Neuron (in vitro differentiated cells): ENCODE results near the gene ACSL3.
"Not testable (repeated sequence)": the region's sequence is repeated elsewhere in the genome, so short reads cannot be mapped to it uniquely, and the experiment has no call there.

ENCODE experiments used
- H2AFZ ChIP-seq: one replicate; pipeline ENCODE4 v1.6.1; 2013; ENCODE audit warnings: low read depth, mild to moderate bottlenecking, inconsistent platforms, low read length, moderate library complexity
- H3K27me3 ChIP-seq: one replicate; pipeline ENCODE4 v1.6.1; 2013; ENCODE audit warnings: low read length; ENCODE audit not compliant: insufficient read depth
- H3K36me3 ChIP-seq: one replicate; pipeline ENCODE4 v1.6.1; 2013; ENCODE audit warnings: low read length; ENCODE audit not compliant: insufficient read depth
- H3K4me1 ChIP-seq: one replicate; pipeline ENCODE4 v1.6.1; 2013; ENCODE audit warnings: low read length; ENCODE audit not compliant: insufficient read depth
- H3K4me3 ChIP-seq: 2 replicates; pipeline ENCODE4 v1.5.1; 2013; ENCODE audit warnings: mild to moderate bottlenecking, low read length, moderate library complexity
- H3K9me3 ChIP-seq: one replicate; pipeline ENCODE4 v1.6.1; 2013; ENCODE audit warnings: low read length

The ACSL3 gene

DNA sequence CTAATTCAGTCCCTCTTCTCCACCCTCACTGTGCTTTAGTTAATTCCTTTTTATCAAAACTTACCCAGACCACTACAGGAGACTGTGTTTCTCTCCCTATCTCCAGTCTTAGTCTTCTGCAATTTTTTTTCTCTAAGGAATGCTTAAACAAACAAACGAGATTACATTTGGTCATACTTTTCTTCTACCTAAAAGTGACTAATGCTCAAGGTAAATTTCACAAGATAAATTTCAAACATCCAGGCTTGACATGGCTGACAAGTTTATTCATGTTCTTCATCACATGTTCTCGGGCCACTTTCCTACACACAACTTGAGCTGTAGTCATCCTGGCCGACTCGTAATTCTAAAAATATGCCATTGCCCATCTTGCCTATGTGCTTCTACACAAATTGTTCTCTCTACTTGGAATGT is 23.2 kb upstream of the ACSL3 start:
- H3K4me3 ChIP-seq = no peak overlapping the region
- no peaks in the 10 kb centered on the region for H3K36me3 ChIP-seq
- no peaks in the 10 kb centered on the region for H3K4me1 ChIP-seq
- H2AFZ ChIP-seq = no peak overlapping the region
- no peaks in the 10 kb centered on the region for H3K9me3 ChIP-seq
- no peaks in the 10 kb centered on the region for H3K27me3 ChIP-seq

DNA sequence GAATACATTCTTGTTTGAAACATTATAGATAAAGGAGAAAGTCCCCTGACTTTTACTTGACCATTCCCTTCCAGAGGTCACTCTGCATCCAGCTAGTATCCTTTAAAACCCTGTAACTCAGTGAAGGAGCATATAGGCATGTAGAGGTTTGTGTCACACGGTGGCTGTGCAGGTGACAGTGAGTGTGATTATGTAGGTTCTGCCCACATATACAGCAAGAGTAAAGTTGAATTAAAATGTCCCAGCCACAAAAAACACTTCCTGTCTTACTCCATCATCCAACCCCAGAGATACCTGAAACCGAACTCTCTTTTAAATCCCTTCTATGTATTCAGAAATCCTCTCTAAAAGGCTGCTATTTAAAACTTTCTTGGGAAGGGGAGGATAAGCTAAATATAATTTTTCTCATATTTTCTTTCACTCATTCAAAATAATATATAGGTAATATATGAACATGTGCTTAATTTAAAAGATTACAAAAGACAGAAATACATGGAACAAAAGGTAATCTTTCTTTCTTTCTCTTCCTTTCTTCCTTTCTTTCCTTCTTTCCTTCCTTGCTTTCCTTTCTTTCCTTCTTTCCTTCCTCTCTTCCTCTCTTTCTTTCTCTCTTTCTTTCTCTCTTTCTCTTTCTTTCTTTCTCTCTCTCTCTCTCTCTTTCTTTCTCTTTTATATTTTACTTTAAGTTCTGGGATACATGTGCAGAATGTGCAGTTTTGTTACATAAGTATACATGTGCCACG is 20.6 kb upstream of the ACSL3 start:
- H3K4me3 ChIP-seq = no peak overlapping the region
- no peaks in the 10 kb centered on the region for H3K27me3 ChIP-seq
- no peak overlapping the region for H2AFZ ChIP-seq
- H3K36me3 ChIP-seq = no peaks in the 10 kb centered on the region
- H3K4me1 ChIP-seq = no peaks in the 10 kb centered on the region
- H3K9me3 ChIP-seq = no peaks in the 10 kb centered on the region

- Histone ChIP-seq H3K27me3 (no peaks in the 10 kb centered on the region), H2AFZ (peak overlapping the region; percentile 46), H3K36me3 (no peaks in the 10 kb centered on the region), H3K9me3 (no peaks in the 10 kb centered on the region), H3K4me3 (no peak overlapping the region), H3K4me1 (no peaks in the 10 kb centered on the region)
Observed at GRCh38 chr2:222842491-222843174, 18.2 kb upstream of the ACSL3 start.

GRCh38 chr2:222844323-222844722 is 16.5 kb upstream of the ACSL3 start:
- Histone ChIP-seq H2AFZ (no peak overlapping the region), H3K4me1 (no peaks in the 10 kb centered on the region), H3K27me3 (no peaks in the 10 kb centered on the region), H3K36me3 (no peaks in the 10 kb centered on the region), H3K4me3 (no peak overlapping the region), H3K9me3 (no peaks in the 10 kb centered on the region)

DNA sequence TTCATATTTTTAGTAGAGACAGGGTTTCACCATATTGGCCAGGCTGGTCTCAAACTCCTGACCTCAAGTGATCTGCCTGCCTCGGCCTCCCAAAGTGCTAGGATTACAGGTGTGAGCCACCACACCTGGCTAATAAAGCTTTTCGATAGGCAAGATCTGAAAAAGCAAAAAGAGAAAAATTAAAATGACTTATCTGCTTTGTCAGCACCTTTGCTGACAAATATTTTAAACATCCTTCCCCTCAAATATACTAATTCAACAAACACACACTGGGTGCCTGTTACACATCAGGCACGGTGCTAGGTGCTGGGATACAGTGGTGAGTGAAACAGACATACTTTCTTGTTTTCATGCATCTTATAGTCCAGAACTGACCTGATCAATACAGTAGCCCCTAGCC is 15.5 kb upstream of the ACSL3 start:
- not testable (repeated sequence) for H3K27me3 ChIP-seq, H3K36me3 ChIP-seq, H2AFZ ChIP-seq, H3K4me3 ChIP-seq, H3K9me3 ChIP-seq, H3K4me1 ChIP-seq

DNA sequence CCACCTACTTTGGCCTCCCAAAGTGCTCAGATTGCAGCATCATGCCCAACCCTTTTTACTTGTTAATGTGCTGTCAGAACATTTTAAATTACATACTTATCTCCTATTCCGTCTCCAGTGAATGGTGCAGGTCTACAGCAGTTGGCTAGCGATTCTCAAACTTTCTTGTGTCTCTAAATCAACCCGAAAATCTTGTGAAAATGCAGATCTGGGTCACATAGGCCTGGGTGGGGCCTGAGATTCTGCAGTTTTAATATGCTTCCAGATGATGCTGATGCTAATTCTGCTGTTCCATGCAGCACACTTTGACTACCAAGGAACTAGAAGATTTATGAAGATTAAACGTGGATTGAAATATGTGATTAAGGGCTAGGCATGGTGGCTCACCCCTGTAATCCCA is 14.8 kb upstream of the ACSL3 start:
- Histone ChIP-seq H2AFZ (no peak overlapping the region), H3K4me1 (no peaks in the 10 kb centered on the region), H3K9me3 (no peaks in the 10 kb centered on the region)

GRCh38 chr2:222848031-222848430 is 12.8 kb upstream of the ACSL3 start:
- not testable (repeated sequence) for H3K27me3 ChIP-seq, H3K36me3 ChIP-seq, H3K4me1 ChIP-seq, H3K9me3 ChIP-seq, H2AFZ ChIP-seq, H3K4me3 ChIP-seq

More for the DNA sequence above, 14.8 kb upstream of the ACSL3 start:
- H3K36me3 ChIP-seq = no peaks in the 10 kb centered on the region
- no peak overlapping the region for H3K4me3 ChIP-seq
- H3K27me3 ChIP-seq = no peaks in the 10 kb centered on the region

- Histone ChIP-seq H2AFZ (no peak overlapping the region), H3K4me1 (no peaks in the 10 kb centered on the region), H3K4me3 (no peak overlapping the region), H3K36me3 (no peaks in the 10 kb centered on the region), H3K9me3 (no peaks in the 10 kb centered on the region), H3K27me3 (no peaks in the 10 kb centered on the region)
Observed at GRCh38 chr2:222848862-222849261, 12.0 kb upstream of the ACSL3 start.

- no peaks in the 10 kb centered on the region for H3K36me3 ChIP-seq
- no peak overlapping the region for H2AFZ ChIP-seq
- H3K9me3 ChIP-seq = no peaks in the 10 kb centered on the region
- no peaks in the 10 kb centered on the region for H3K27me3 ChIP-seq
- no peaks in the 10 kb centered on the region for H3K4me1 ChIP-seq
- H3K4me3 ChIP-seq = no peak overlapping the region
Observed at GRCh38 chr2:222851956-222852617, 8.7 kb upstream of the ACSL3 start.

- Histone ChIP-seq H2AFZ (no peak overlapping the region), H3K27me3 (no peaks in the 10 kb centered on the region), H3K4me3 (no peak overlapping the region), H3K9me3 (no peaks in the 10 kb centered on the region), H3K4me1 (peaks cover 5% of the 10 kb centered on the region), H3K36me3 (no peaks in the 10 kb centered on the region)
Observed at GRCh38 chr2:222854773-222855700, 5.8 kb upstream of the ACSL3 start.

- Histone ChIP-seq H3K9me3 (no peaks in the 10 kb centered on the region), H3K4me3 (peak overlapping the region; percentile 98)
Observed at GRCh38 chr2:222859786-222860612, 837 bp upstream of the ACSL3 start.

GRCh38 chr2:222861411-222862105 is 722 bp downstream of the ACSL3 start:
- Histone ChIP-seq H2AFZ (no peak overlapping the region), H3K27me3 (no peaks in the 10 kb centered on the region), H3K4me3 (peak overlapping the region; percentile 98), H3K9me3 (no peaks in the 10 kb centered on the region), H3K36me3 (no peaks in the 10 kb centered on the region), H3K4me1 (peaks cover 38% of the 10 kb centered on the region)

More at GRCh38 chr2:222859786-222860612, 837 bp upstream of the ACSL3 start:
- Histone ChIP-seq H3K36me3 (no peaks in the 10 kb centered on the region), H3K4me1 (peaks cover 38% of the 10 kb centered on the region), H2AFZ (peak overlapping the region; percentile 83), H3K27me3 (no peaks in the 10 kb centered on the region)
